GM19240 (cell line): ENCODE data around the gene ITGA6.

Source experiments
- DNase-seq: peaks from one replicate; pipeline ENCODE4 v3.0.0; 2011; ENCODE audit warnings: low spot score; ENCODE audit not compliant: insufficient read length

ITGA6 gene

GRCh38 chr2:172416447-172417058 is 10.8 kb upstream of the ITGA6 start:
- no peak for DNase-seq

GRCh38 chr2:172420216-172420615 is 7.2 kb upstream of the ITGA6 start:
- DNase-seq = no peak

GRCh38 chr2:172423160-172423559 is 4.2 kb upstream of the ITGA6 start:
- no peak for DNase-seq

- DNase-seq = no peak
Observed at GRCh38 chr2:172425336-172425735, 2.0 kb upstream of the ITGA6 start.

- no peak for DNase-seq
Observed at GRCh38 chr2:172426635-172427255, 641 bp upstream of the ITGA6 start.

- DNase-seq = no peak
Observed at GRCh38 chr2:172427990-172428831, 825 bp downstream of the ITGA6 start.

- no peak for DNase-seq
Observed at GRCh38 chr2:172428832-172429210, 1.4 kb downstream of the ITGA6 start.

- no peak for DNase-seq
Observed at GRCh38 chr2:172429301-172429968, 2.0 kb downstream of the ITGA6 start.

GRCh38 chr2:172430027-172430426 is 2.6 kb downstream of the ITGA6 start:
- DNase-seq = no peak

GRCh38 chr2:172430678-172431077 is 3.3 kb downstream of the ITGA6 start:
- no peak for DNase-seq

- DNase-seq = no peak
Observed at GRCh38 chr2:172431463-172431862, 4.1 kb downstream of the ITGA6 start.

- DNase-seq = no peak
Observed at GRCh38 chr2:172431993-172432392, 4.6 kb downstream of the ITGA6 start.

- DNase-seq = no peak
Observed at GRCh38 chr2:172433144-172433543, 5.8 kb downstream of the ITGA6 start.

- DNase-seq = no peak
Observed at GRCh38 chr2:172434821-172435605, 7.6 kb downstream of the ITGA6 start.

- no peak for DNase-seq
Observed at GRCh38 chr2:172435606-172435911, 8.2 kb downstream of the ITGA6 start.

GRCh38 chr2:172436889-172437288 is 9.5 kb downstream of the ITGA6 start:
- DNase-seq = no peak

GRCh38 chr2:172437419-172438341 is 10.3 kb downstream of the ITGA6 start:
- no peak for DNase-seq

- no peak for DNase-seq
Observed at GRCh38 chr2:172438741-172439508, 11.5 kb downstream of the ITGA6 start.

- no peak for DNase-seq
Observed at GRCh38 chr2:172439509-172439860, 12.1 kb downstream of the ITGA6 start.

- no peak for DNase-seq
Observed at GRCh38 chr2:172439911-172440310, 12.5 kb downstream of the ITGA6 start.
